ENCODE data around the gene CCSER1. TPM values are rescaled to one million over a fixed set of nuclear protein-coding genes. Genes with fewer than 3 reads are reported as not detected.
A peak's percentile ranks its signal among the peaks of the same experiment; 100 is the strongest.

The CCSER1 gene
- polyA plus RNA-seq, 1 donor from 2014 or later = 20.8 TPM

DNA sequence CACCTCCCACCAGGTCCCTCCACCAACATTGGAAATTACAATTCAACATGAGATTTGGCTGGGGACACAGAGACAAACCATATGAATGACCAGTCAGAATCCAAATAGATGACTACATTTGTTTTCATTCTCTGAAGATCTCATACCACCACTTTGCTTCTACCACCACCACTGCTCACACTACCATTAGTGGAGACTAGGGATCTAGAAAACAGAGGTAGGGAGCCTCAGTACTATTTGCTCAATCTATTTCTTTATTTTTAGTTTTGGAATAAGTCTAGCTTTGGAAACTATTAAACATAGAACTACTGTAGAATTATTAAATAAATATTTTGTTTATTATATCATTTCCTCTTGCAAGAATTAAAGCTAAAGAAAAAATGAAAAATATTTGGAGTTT, 727.9 kb downstream of the CCSER1 start:
- Histone ChIP-seq H3K27ac (ENCODE audit: low read length) (no peak overlapping the region), H3K36me3 (ENCODE audit: insufficient read depth, low read length) (no peaks in the 10 kb centered on the region), H3K9me3 (ENCODE audit: low read length) (no peaks in the 10 kb centered on the region), H3K4me3 (ENCODE audit: low read length) (no peak overlapping the region), H3K27me3 (ENCODE audit: insufficient read depth, low read depth, low read length) (no peaks in the 10 kb centered on the region), H2AFZ (ENCODE audit: low read depth, low read length) (no peak overlapping the region), H4K20me1 (ENCODE audit: insufficient read depth) (no peaks in the 10 kb centered on the region), H3K9ac (ENCODE audit: low read length) (no peak overlapping the region), H3K4me2 (ENCODE audit: low read length) (no peak overlapping the region), H3K79me2 (replicated peaks; ENCODE audit: insufficient read depth, low read length) (no peaks in the 10 kb centered on the region), H3F3A (ENCODE audit: insufficient read depth, low read length, poor library complexity, severe bottlenecking) (no peaks in the 10 kb centered on the region), H3K9me2 (ENCODE audit: insufficient read depth, low read length) (no peaks in the 10 kb centered on the region)
- no peak for TF ChIP-seq SMC3 (conservative IDR thresholded peaks at IDR 0.05; ENCODE audit: poor library complexity)
- TF ChIP-seq RAD21 (conservative IDR thresholded peaks at IDR 0.05) = no peak
- TF ChIP-seq CTCF (IDR thresholded peaks at IDR 0.05; ENCODE audit: poor library complexity, severe bottlenecking) = no peak
- TF ChIP-seq REST (IDR thresholded peaks at IDR 0.05; ENCODE audit: borderline replicate concordance) = no peak
- TF ChIP-seq MXI1 (conservative IDR thresholded peaks at IDR 0.05; ENCODE audit: poor library complexity, severe bottlenecking) = no peak
- TF ChIP-seq TAF1 (IDR thresholded peaks at IDR 0.05; ENCODE audit: low read depth) = no peak
- no peak for TF ChIP-seq POLR2AphosphoS5 (IDR thresholded peaks at IDR 0.05)
- TF ChIP-seq EZH2 (IDR thresholded peaks at IDR 0.05; ENCODE audit: borderline replicate concordance, insufficient read depth, low read length, poor library complexity, severe bottlenecking) = no peak
- TF ChIP-seq EP300 (conservative IDR thresholded peaks at IDR 0.05; ENCODE audit: poor library complexity, severe bottlenecking) = no peak

DNA sequence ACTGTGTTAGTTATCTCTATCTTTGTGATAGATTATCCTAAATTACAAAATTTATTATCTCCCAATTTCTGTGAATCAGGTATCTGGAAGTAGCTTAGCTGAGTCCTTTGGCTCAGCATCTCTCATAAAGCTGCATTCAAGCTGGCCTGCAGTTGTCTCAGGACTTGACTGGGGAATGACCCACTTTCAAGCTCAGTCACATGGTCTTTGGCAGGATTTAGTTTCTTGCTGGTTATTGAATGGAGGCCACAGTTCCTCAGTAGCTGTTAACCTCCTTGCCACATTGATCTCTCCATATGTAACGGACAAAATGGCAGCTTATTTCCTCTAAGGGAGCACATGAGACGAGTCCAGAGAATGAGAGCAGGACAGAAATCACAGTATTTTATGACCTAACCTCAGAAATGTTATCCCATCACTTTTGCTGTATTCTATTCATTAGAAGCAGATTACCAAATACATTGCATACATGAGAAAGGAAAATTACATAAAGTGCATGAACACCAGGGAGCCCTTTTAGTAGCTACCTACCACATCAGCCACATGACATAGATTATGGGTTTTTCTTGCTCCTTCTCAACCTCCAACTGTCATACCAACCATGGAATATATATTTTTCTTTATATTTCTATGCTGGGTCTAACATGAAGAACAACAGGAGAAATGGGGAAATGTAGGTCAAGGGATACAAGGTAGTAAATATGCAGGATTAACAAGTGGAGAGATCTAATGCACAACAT, 730.1 kb downstream of the CCSER1 start:
- H2AFZ ChIP-seq (ENCODE audit: low read depth, low read length) = no peak overlapping the region
- no peak overlapping the region for H3K4me2 ChIP-seq (ENCODE audit: low read length)
- no peaks in the 10 kb centered on the region for H3K27me3 ChIP-seq (ENCODE audit: insufficient read depth, low read depth, low read length)

More for the DNA sequence above, 730.1 kb downstream of the CCSER1 start:
- Histone ChIP-seq H3K9me2 (ENCODE audit: insufficient read depth, low read length) (no peaks in the 10 kb centered on the region), H3K4me3 (ENCODE audit: low read length) (no peak overlapping the region), H3K9ac (ENCODE audit: low read length) (no peak overlapping the region), H4K20me1 (ENCODE audit: insufficient read depth) (no peaks in the 10 kb centered on the region), H3F3A (ENCODE audit: insufficient read depth, low read length, poor library complexity, severe bottlenecking) (no peaks in the 10 kb centered on the region), H3K27ac (ENCODE audit: low read length) (peak overlapping the region; percentile 45), H3K79me2 (replicated peaks; ENCODE audit: insufficient read depth, low read length) (no peaks in the 10 kb centered on the region), H3K36me3 (ENCODE audit: insufficient read depth, low read length) (no peaks in the 10 kb centered on the region), H3K9me3 (ENCODE audit: low read length) (no peaks in the 10 kb centered on the region)
- TF ChIP-seq TAF1 (IDR thresholded peaks at IDR 0.05; ENCODE audit: low read depth) (no peak), POLR2AphosphoS5 (IDR thresholded peaks at IDR 0.05) (peak; percentile 74), SMC3 (conservative IDR thresholded peaks at IDR 0.05; ENCODE audit: poor library complexity) (no peak), EZH2 (IDR thresholded peaks at IDR 0.05; ENCODE audit: borderline replicate concordance, insufficient read depth, low read length, poor library complexity, severe bottlenecking) (no peak), EP300 (conservative IDR thresholded peaks at IDR 0.05; ENCODE audit: poor library complexity, severe bottlenecking) (peak; percentile 58), MXI1 (conservative IDR thresholded peaks at IDR 0.05; ENCODE audit: poor library complexity, severe bottlenecking) (no peak), RAD21 (conservative IDR thresholded peaks at IDR 0.05) (no peak), REST (IDR thresholded peaks at IDR 0.05; ENCODE audit: borderline replicate concordance) (no peak)

All from neural cell (in vitro differentiated cells).